Spleen (tissue), 7 donors: ENCODE measurements around the gene CASP6.

Experiments used
- CTCF ChIP-seq, 11 experiments: fragments of 200-600 bp in 7 of 11; fragments of 450-650 bp in 4 of 11; sonication (generic) in 4 of 11; IDR thresholded peaks in 8 of 11; conservative IDR thresholded peaks in 3 of 11; 1 replicate in 7 of 11; 2 replicates in 4 of 11; pipeline versions ENCODE4 v1.4.0 to v1.8.0; 2016 to 2021; ENCODE audit warnings: antibody characterized with exemption in 11 of 11, inconsistent platforms in 4 of 11, mild to moderate bottlenecking in 1 of 11
- POLR2AphosphoS5 ChIP-seq, 3 donors: sonication (generic); formaldehyde crosslinking; IDR thresholded peaks; one replicate each; pipeline ENCODE4 v1.5.1; 2017; ENCODE audit warnings: antibody characterized with exemption in 3 of 3
- donor health status: DM: no; HTN: no; CAD: no; lungs with moderate emphysema.
- donor health status: DM: no; HTN: no; CAD: no.
- donor health status: DM: no; HTN: no; CAD: no.

GRCh38 chr4:109713500-109713899, 10.3 kb upstream of the CASP6 start:
- TF ChIP-seq CTCF (IDR thresholded peaks at IDR 0.05 in 8 of 11, conservative IDR thresholded peaks at IDR 0.05 in 3 of 11) (no peak), POLR2AphosphoS5 (IDR thresholded peaks at IDR 0.05) (no peak)
